CD4-positive, alpha-beta T cell treated with Interferon alpha-2 for 1 hour (primary cell): ENCODE results near the gene CCDC7.
"Not testable (repeated sequence)": the region's sequence is repeated elsewhere in the genome, so short reads cannot be mapped to it uniquely, and the experiment has no call there.

Experiments
- DNase-seq, 2 donors: peaks; one replicate each; pipeline ENCODE4 v3.0.0-alpha.2; 2020 to 2022

The CCDC7 gene

DNA sequence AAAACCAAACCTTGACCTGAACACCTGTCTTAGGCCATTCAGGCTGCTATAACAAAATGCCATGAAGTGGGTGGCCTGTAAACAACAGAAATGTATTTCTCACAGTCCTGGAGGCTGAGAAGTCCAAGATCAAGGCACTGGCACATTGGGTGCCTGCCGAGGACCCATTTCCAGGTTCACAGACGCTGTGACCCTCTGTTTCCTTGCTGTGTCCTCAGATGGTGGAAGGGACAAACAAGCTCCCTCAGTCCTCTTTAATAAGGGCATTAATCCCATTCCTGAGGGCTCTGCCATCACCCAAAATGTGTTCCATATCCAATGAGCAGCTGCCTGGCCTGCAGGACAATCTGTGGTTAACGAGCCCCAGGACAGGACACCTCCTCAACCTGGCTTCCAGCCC lies 444.5 kb downstream of the CCDC7 start:
- DNase-seq: no peak

DNA sequence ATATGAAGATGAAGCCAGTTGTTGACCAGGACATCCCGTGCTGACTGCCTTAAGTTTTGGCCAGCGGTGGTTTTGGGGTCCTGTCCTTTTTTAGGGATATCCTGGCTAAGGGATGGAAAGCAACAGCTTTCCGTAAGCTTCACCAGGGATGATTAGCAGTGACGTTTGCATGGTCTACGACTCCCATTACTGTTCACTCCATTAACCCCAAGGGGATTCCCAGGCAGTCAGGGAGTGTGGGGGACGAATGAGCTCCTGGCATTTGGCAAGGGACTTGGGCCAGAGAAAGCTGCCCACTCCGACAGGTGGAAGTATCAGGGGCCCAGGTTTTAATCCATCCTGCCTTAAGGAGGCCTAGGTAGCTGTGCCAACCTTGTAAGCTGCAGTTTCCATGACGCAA lies 445.3 kb downstream of the CCDC7 start:
- DNase-seq: no peak

GRCh38 chr10:32893434-32893833 lies 447.5 kb downstream of the CCDC7 start:
- no peak for DNase-seq

DNA sequence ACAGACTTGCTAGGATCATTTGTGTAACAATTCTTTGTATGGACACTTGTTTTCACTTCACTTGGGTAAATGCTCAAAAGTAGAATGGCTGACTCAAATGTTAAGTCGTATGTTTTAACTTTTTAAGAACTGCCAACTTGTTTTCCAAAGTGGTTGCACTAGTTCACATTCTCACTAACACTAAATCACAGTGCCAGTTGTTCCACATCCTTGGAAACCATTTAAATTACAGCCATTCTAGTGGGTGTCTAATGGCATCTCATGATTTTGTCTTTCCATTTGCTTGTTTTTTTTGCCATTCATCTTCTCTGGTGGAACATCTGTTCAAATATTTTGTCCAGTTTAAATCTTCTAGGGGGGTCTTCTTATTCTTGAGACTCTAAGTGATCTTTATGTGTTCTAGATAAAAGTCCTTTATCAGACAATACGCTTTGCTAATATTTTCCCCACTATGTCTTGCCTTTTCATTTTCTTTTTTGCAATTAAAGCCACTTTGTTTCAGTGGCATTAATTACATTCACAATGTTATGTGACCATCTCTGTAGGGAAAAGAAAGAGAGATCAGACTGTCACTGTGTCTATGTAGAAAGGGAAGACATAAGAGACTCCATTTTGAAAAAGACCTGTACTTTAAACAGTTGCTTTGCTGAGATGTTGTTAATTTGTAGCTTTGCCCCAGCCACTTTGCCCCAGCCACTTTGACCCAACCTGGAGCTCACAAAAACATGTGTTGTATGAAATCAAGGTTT lies 448.1 kb downstream of the CCDC7 start:
- no peak for DNase-seq

DNA sequence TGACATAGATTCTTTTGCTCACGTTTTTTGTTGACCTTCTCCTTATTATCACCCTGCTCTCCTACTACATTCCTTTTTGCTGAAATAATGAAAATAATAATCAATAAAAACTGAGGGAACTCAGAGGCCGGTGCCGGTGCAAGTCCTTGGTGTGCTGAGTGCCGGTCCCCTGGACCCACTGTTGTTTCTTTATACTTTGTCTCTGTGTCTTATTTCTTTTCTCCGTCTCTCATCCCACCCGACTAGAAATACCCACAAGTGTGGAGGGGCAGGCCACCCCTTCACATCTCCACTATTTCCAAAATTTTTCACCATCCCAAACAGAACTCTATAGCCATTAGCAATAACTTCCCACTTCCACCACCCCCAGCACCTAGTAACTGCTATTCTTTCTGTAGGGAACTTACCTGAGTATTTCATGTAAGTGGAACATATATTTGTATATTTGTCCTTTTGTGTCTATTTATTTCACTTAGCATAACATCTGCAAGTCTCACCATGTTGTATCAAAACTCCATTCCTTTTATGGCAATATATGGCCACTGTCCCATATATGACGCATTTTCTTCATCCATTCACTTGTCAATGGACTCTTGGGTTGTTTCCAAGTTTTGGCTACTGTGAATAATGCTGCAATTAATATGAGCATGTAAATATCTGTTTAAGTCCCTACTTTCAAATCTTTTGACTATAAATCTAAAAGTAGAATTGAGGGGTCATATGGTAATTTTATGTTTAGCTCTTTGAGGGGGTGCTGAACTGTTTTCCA lies 449.4 kb downstream of the CCDC7 start:
- not testable (repeated sequence) for DNase-seq

GRCh38 chr10:32901815-32902214 lies 455.9 kb downstream of the CCDC7 start:
- DNase-seq: no peak

GRCh38 chr10:32905466-32905865 lies 459.5 kb downstream of the CCDC7 start:
- DNase-seq: no peak

DNA sequence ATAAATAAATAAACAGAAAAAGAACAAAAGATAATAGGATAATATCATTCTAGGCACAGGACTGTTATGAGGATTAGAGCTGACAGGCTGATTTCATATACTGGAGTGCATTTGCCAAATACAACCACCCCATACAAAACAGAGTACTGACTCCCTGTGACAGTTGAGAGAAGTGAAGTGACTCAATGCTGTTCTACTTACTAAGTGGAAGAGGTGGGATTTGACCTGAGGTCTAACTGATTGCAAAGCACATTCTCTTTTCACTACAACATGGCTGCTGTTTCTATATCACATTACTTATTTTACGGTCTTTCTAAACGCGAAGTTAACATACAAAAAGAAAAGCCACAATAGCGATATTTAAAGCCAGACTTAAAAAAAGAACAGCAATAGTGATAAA lies 460.7 kb downstream of the CCDC7 start:
- no peak for DNase-seq

- no peak for DNase-seq
These were observed 463.5 kb downstream of the CCDC7 start for GRCh38 chr10:32909456-32909855.

- DNase-seq: not testable (repeated sequence)
These were observed 464.0 kb downstream of the CCDC7 start for GRCh38 chr10:32909970-32910369.

GRCh38 chr10:32911285-32912016 lies 465.5 kb downstream of the CCDC7 start:
- no peak for DNase-seq

DNA sequence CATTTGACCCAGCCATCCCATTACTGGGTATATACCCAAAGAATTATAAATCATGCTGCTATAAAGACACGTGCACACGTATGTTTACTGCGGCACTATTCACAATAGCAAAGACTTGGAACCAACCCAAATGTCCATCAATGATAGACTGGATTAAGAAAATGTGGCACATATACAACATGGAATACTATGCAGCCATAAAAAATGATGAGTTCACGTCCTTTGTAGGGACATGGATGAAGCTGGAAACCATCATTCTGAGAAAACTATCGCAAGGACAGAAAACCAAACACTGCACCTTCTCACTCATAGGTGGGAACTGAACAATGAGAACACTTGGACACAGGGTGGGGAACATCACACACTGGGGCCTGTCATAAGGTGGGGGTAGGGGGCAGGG lies 471.9 kb downstream of the CCDC7 start:
- not testable (repeated sequence) for DNase-seq

- no peak for DNase-seq
These were observed 476.2 kb downstream of the CCDC7 start for GRCh38 chr10:32922170-32922569.

DNA sequence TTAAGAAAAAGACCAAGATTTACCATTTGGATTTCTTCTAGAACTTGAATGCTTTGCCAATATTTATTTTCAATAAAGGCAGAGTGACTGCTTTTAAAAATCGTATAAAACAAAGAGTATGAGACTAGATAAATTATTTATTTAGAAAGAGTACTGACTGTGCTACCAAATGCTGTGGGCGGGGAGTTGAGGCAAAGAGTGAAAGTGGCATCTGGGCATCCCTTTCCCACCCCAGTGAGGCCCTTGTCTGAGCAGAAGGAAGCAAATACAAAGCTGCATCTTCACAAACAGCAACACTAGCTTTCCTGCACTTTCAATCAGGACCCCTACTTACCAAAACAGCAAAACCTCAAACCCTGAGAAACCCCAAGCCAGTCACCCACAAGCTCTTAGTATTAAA lies 477.2 kb downstream of the CCDC7 start:
- DNase-seq: no peak

DNA sequence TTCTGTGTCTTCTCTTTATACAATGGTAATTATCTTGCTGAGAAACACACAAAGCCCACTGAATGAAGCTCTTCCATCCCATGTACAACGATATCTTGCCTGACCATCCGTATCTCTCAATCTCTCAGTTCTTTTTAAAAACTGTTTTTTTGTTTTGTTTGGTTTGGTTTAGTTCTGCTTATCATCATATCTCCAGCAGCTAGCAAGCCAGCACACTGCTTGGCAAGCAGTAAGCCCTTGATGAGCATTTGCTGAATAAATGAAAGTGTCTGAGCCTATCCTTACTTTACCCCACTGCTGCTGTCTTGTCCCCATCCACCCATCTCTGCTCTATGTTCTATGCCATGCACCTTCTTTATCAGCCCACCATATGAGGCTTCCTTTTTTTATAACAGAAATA lies 477.9 kb downstream of the CCDC7 start:
- DNase-seq: no peak
